ENCODE data around the gene POLR2H. TPM values are rescaled to one million over a fixed set of nuclear protein-coding genes. Genes with fewer than 3 reads are reported as not detected.

The POLR2H gene
- total RNA-seq, 1 donor from 2014 or later, result 48.1 TPM

DNA sequence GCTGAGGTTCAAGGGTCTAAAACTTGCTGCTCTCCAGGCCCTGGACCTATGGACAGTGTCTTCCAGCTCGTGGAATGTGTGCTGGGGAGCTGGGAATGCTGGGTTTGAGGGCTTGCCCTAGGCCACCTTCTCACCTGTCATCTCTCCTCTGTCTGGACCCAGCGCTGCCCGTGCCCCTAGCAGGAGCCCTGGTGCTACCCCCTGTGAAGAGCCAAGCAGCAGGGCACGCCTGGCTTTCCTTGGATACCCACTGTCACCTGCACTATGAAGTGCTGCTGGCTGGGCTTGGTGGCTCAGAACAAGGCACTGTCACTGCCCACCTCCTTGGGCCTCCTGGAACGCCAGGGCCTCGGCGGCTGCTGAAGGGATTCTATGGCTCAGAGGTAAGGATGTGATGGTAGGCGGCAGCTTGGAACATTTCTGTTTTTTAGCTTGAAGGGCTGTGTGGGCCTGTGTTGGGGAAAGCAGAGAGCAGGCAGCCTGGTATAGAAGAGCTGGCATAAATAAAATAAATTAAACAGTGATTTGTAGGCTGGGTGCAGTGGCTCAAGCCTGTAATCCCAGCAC lies 23.4 kb downstream of the POLR2H start:
- H3K27me3 Mint-ChIP-seq (ENCODE audit: unreplicated experiment), result peaks cover 12% of the 10 kb centered on the region
- no peak for DNase-seq
- H3K27ac Mint-ChIP-seq (ENCODE audit: unreplicated experiment), result peak overlapping the region; percentile 17

DNA sequence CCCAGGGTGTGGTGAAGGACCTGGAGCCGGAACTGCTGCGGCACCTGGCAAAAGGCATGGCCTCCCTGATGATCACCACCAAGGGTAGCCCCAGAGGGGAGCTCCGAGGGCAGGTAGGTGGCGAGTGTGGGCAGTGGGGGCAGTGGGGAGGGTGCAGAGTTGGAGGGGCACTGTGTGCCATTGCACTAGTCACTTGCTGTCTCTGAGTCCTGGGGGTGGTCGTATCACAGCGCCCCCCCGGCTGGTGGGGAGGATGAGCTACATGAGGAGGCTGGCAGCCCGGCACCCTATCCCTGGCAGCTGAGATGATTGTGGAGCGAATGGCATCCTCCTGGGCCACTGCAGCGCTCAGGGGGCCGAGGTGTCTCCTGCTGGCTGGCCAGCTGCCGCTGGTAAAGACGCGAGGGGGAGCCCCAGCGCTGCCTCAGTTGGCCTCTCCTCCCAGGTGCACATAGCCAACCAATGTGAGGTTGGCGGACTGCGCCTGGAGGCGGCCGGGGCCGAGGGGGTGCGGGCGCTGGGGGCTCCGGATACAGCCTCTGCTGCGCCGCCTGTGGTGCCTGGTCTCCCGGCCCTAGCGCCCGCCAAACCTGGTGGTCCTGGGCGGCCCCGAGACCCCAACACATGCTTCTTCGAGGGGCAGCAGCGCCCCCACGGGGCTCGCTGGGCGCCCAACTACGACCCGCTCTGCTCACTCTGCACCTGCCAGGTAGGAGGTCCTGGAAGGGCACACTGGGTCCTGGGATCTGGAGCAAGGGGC lies 24.7 kb downstream of the POLR2H start:
- Mint-ChIP-seq H3K27me3 (ENCODE audit: unreplicated experiment) (peaks cover 11% of the 10 kb centered on the region), H3K36me3 (ENCODE audit: unreplicated experiment) (no peaks in the 10 kb centered on the region), H3K27ac (ENCODE audit: unreplicated experiment) (no peak overlapping the region), H3K4me1 (ENCODE audit: low read depth, unreplicated experiment) (no peaks in the 10 kb centered on the region), H3K4me3 (ENCODE audit: unreplicated experiment) (no peak overlapping the region), H3K9me3 (ENCODE audit: unreplicated experiment) (no peaks in the 10 kb centered on the region)
- no peak for DNase-seq
- TF ChIP-seq, protein P1, sequence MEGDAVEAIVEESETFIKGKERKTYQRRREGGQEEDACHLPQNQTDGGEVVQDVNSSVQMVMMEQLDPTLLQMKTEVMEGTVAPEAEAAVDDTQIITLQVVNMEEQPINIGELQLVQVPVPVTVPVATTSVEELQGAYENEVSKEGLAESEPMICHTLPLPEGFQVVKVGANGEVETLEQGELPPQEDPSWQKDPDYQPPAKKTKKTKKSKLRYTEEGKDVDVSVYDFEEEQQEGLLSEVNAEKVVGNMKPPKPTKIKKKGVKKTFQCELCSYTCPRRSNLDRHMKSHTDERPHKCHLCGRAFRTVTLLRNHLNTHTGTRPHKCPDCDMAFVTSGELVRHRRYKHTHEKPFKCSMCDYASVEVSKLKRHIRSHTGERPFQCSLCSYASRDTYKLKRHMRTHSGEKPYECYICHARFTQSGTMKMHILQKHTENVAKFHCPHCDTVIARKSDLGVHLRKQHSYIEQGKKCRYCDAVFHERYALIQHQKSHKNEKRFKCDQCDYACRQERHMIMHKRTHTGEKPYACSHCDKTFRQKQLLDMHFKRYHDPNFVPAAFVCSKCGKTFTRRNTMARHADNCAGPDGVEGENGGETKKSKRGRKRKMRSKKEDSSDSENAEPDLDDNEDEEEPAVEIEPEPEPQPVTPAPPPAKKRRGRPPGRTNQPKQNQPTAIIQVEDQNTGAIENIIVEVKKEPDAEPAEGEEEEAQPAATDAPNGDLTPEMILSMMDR (IDR thresholded peaks at IDR 0.05; ENCODE audit: partially characterized antibody, unreplicated experiment), result no peak

More for the DNA sequence above, 23.4 kb downstream of the POLR2H start:
- peaks cover 1% of the 10 kb centered on the region for H3K9me3 Mint-ChIP-seq (ENCODE audit: unreplicated experiment)
- H3K4me1 Mint-ChIP-seq (ENCODE audit: low read depth, unreplicated experiment), result peaks cover 1% of the 10 kb centered on the region
- TF ChIP-seq, protein P1 (IDR thresholded peaks at IDR 0.05; ENCODE audit: partially characterized antibody, unreplicated experiment), result no peak
- no peaks in the 10 kb centered on the region for H3K36me3 Mint-ChIP-seq (ENCODE audit: unreplicated experiment)
- H3K4me3 Mint-ChIP-seq (ENCODE audit: unreplicated experiment), result no peak overlapping the region

DNA sequence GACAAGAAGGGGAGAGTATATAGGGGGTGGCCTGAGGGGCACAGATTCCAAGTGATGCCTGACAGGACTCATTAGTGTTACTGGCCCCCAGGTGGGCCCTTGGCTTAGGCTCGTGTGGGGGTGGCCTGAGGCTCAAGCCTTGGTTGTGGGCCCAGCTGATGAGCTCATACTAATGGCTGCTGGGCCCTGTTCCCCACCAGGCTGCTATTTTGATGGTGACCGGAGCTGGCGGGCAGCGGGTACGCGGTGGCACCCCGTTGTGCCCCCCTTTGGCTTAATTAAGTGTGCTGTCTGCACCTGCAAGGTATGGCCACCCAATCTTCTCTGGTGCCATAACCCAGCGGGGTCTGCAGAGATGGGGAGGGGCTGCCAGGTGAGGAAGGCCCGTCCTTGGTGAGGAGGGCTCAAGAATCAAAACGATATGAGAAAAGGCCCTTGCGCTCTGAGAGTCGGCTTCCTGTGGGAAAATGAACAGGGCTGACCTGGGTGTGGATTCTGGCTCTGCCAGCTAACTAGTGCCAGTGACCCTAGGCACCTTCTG lies 25.7 kb downstream of the POLR2H start:
- TF ChIP-seq, protein P1 (IDR thresholded peaks at IDR 0.05; ENCODE audit: partially characterized antibody, unreplicated experiment), result no peak
- no peaks in the 10 kb centered on the region for H3K4me1 Mint-ChIP-seq (ENCODE audit: low read depth, unreplicated experiment)
- H3K36me3 Mint-ChIP-seq (ENCODE audit: unreplicated experiment), result no peaks in the 10 kb centered on the region
- no peak overlapping the region for H3K27ac Mint-ChIP-seq (ENCODE audit: unreplicated experiment)
- H3K9me3 Mint-ChIP-seq (ENCODE audit: unreplicated experiment), result no peaks in the 10 kb centered on the region
- H3K4me3 Mint-ChIP-seq (ENCODE audit: unreplicated experiment), result no peak overlapping the region
- peaks cover 11% of the 10 kb centered on the region for H3K27me3 Mint-ChIP-seq (ENCODE audit: unreplicated experiment)
- no peak for DNase-seq

DNA sequence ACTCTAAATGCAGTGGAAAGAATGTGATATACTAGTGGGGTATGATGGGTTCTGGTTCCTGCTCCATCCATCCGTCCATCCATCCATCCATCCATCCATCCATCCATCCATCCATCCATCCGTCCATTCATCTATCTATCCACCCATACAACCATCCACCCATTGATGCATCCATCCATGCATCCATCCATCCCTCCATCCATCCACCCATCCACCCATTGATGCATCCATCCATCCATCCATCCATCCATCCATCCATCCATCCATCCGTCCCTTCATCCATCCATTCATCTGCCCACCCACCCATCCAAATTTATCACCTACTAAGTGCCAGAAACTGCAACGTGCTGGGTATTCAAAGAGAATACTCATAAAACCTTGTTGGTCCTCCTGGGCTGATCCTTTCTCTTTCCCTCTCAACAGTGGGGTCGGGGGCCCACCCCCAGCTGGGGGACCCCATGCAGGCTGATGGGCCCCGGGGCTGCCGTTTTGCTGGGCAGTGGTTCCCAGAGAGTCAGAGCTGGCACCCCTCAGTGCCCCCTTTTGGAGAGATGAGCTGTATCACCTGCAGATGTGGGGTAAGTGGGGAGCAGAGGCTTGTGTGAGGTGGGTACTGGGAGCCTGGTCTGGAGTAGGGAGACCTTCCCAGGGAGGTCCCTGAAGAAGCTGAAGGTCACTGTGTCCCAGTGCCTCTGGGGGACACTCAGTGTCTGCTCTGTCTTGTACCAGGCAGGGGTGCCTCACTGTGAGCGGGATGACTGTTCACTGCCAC lies 26.8 kb downstream of the POLR2H start:
- Mint-ChIP-seq H3K4me3 (ENCODE audit: unreplicated experiment) (no peak overlapping the region), H3K27ac (ENCODE audit: unreplicated experiment) (no peak overlapping the region), H3K4me1 (ENCODE audit: low read depth, unreplicated experiment) (no peaks in the 10 kb centered on the region), H3K9me3 (ENCODE audit: unreplicated experiment) (no peaks in the 10 kb centered on the region), H3K36me3 (ENCODE audit: unreplicated experiment) (no peaks in the 10 kb centered on the region), H3K27me3 (ENCODE audit: unreplicated experiment) (peaks cover 11% of the 10 kb centered on the region)
- DNase-seq, result no peak
- TF ChIP-seq, protein P1 (IDR thresholded peaks at IDR 0.05; ENCODE audit: partially characterized antibody, unreplicated experiment), result no peak
